Central memory CD4-positive, alpha-beta T cell (primary cell): ENCODE results near the gene DDX49.
"Not testable (repeated sequence)": the region's sequence is repeated elsewhere in the genome, so short reads cannot be mapped to it uniquely, and the experiment has no call there.

ENCODE experiments used
- DNase-seq: peaks from one replicate; pipeline ENCODE4 v3.0.0; 2022

The DDX49 gene

GRCh38 chr19:18895824-18896341 lies 23.6 kb upstream of the DDX49 start, which contains the start of gene CERS1:
TSS of gene CERS1 (minus strand) at chr19:18896158. CDS start at chr19:18896072, 86 bp downstream.
- DNase-seq, result no peak

DNA sequence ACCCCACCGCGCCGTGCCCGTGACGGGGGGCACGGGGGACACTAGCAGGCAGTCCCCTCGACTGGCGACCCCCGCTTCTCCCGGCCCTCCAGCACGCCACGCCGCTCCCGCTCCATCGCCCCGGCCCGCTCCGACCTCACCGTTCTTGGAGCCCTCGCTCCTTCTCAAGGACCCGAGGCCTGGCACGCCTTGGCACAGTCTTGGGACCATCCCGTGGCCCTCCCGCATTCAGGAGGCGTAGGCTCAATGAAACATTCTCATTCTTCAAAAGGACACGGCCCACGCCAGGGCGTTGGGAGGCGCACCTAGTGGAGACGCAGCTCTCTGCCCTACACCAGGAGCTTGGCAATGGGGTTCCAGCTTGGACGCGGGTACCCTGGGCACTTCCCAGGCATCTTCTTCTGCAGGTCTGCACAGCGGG lies 23.1 kb upstream of the DDX49 start:
- DNase-seq, result no peak

GRCh38 chr19:18897094-18898029 lies 22.2 kb upstream of the DDX49 start:
- no peak for DNase-seq

DNA sequence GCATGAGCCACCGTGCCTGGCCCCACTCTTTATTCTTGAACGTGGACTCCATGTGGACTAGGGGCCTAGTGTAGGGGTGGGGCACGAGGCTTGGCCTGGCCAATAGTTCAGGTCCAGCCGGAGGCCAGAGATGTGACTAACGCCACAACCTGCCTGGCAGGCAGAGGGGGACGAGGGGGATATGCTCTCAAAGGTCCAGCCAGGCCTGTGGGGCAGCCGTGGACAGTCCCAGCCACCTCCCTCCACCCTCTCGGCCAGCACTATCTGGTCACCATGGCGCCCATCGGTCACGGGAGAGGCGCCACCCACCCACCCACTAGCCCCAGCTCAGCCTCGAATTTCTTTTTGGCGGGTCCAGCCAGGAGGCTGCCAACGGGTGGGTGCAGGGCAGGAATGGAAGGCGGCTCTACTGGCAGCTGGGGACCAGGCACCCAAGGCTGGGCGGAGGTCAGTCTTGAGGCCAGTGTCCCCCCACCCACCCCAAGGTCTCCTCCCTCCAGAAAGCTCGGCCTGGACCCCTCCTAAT lies 21.4 kb upstream of the DDX49 start:
- DNase-seq, result no peak

DNA sequence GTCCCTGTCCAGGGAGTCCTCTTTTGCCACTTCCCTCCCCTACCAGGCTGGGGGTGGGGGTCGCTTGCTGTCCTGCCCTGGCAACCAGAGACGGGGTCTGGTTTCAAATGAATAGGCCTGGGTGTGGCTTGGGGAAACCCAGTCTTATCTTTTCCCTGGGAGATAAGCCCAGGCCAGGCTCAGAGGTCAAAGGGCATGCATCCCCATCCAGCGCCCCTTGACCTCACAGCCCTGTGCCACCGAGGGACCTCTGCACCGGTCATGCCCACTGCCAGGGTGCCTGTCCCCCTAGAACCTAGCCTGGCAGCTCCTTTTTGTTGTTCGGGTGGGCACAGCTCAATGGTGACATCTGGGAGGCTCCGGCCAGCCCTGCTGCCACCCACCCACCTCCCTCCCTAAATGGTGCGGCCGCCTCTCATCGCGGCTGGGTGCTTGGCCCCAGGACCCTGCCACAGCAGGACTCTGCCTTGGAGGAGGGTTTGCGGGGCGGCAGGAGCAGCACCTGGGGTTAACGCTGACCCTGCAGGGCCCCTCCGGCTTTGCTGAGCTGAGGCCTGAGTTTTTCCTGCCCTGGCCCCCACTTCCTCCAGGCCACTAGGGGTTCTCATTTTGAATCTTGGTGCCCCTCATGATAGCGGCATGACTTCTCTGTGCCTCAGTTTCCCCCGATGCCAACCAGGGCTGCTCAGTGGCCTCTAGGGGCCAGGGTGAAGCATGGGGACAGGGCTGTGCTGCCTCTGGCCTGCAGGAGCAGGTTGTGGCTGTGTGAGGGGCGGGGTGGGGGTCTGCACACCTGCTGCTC lies 20.7 kb upstream of the DDX49 start:
- DNase-seq, result no peak

GRCh38 chr19:18899624-18900560 lies 19.6 kb upstream of the DDX49 start:
- DNase-seq, result no peak

- DNase-seq, result no peak
Measured at GRCh38 chr19:18900700-18901481, 18.6 kb upstream of the DDX49 start.

DNA sequence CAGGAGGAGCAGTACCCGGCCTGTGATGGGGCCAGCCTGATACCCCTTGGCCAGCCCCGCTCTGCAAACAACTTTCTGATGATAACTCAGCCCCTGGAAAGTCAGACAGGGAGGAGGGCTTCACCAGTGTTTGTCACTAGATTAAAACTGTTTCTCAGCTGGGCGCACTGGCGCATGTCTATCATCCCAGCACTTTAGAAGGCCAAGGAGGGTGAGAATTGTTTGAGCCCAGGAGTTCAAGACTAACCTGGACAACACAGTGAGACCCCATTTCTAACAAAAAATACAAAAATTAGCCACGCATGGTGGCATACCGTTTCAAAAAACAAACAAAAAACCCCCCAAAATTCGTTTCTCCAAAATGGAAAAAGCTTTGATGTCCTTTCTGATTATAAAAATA lies 18.0 kb upstream of the DDX49 start:
- DNase-seq, result no peak

- DNase-seq, result not testable (repeated sequence)
Measured at GRCh38 chr19:18902519-18902918, 17.0 kb upstream of the DDX49 start.

DNA sequence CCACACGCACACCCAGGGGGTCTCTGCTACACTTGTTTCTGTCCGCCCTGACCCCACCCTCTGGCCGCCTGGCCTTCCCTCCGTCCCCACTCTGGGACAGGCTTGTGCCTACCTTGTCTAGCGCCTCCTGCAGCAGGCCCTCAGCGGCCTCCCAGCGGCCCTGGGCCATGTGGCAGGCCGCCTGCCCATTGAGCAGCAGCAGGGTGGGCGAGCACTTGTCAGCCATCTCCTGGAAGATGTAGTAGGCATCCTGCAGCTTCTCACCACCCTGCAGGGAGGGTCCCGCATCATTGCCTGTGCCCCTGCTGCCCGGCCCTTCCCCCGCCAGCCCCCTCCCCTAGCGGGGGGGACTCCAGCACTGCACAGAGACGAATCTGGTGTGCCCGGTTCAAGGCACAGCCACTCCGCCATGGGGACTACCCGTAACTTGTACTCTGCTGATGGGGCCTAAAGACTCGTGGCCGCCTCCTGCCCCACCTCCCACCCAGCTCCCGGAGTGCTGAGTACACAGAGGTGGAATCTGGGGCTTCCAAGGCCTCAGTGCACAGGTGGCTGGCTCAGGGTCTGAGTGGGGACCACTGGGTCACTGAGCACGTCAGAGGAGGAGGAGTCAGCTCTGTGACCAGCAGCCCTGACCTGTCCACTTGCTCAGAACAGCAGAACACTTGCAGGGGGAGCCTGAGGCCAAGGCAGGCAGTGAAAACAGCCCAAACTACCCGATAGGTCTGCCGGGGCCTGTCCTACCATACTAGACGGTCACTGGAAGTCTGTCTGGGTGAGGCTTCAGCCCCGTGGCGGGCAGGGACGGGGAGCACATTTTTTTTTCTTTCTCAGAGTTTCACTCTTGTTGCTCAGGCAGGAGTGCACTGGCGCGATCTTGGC lies 16.1 kb upstream of the DDX49 start:
- DNase-seq, result no peak

GRCh38 chr19:18904334-18905057 lies 15.0 kb upstream of the DDX49 start:
- no peak for DNase-seq

GRCh38 chr19:18905058-18905456 lies 14.5 kb upstream of the DDX49 start:
- no peak for DNase-seq

DNA sequence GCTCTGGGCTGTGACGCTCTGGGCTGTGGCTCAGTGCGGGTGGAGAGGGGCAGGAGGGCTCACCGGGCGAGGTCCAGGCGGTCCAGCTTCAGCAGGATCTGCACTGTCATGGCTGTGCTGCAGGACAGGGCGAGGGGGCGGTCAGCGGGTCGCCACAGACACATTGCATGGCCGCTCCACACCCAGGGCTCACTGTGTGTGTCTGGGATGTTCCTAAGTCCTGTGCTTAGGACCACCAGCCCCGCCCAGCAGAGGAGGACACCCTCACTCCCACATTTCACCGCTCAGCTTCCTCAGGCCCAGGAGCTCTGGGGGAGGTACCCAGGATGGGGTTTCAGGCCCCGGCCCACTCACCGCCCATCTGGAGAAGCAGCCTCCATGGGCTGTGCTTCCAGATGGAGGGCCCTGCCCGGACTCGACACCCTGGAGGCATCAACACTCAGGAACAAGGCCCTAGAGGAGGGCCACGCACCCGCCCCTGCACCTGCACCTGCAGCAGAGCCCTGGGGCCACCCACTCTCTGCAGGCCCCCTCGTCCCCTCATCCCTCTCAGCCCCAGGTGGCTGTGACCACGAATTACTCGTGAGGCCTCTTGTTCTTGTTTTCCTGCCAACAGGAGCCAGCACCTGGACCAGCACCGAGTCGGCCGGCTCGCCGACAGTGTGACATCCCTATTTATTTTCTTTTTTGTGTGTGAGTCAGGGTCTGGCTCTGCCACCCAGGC lies 13.8 kb upstream of the DDX49 start:
- no peak for DNase-seq

DNA sequence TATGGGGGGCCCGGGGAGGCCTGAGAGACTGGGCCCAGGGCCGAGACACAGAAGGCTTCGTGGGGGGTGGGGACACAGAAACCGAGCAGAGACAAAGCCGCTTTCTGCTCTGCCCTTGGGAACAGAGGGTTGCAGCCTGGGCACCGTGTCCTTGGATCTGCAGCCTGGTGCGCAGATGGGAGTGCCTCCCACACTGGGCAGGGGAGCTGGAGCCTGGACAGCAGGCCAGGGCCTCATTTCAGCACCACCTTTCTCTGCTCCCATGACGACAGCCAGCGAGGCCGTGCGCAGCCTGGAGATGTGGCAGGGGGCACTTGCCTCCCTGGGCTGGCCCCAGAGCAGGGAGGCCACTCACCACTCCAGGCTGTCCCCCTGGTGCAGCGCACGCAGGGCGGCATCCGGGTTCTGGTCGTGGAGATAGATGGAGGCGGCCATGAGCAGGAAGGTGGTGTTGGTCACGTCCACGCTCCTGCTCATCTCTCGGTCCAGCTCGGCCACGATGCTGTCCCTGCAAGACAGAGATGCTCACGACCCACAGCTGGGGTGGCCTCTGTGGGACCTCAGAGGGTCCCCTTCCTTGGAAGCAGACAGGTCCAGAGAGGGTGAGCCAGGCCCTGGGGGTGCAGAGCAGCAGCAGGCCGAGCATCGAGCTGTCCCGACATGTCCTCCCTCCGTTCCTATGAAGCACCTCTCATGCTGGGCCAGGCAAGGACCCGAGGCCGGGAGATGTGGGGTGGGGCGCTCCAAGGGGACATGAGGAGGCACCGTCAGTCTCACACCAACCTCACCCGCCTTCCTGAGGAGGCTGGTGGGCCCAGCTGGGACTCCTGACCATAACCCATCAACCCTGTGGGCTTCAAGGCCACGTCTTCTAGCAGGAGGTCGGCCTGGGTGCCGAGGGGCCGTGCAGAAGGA lies 12.7 kb upstream of the DDX49 start:
- DNase-seq, result no peak

DNA sequence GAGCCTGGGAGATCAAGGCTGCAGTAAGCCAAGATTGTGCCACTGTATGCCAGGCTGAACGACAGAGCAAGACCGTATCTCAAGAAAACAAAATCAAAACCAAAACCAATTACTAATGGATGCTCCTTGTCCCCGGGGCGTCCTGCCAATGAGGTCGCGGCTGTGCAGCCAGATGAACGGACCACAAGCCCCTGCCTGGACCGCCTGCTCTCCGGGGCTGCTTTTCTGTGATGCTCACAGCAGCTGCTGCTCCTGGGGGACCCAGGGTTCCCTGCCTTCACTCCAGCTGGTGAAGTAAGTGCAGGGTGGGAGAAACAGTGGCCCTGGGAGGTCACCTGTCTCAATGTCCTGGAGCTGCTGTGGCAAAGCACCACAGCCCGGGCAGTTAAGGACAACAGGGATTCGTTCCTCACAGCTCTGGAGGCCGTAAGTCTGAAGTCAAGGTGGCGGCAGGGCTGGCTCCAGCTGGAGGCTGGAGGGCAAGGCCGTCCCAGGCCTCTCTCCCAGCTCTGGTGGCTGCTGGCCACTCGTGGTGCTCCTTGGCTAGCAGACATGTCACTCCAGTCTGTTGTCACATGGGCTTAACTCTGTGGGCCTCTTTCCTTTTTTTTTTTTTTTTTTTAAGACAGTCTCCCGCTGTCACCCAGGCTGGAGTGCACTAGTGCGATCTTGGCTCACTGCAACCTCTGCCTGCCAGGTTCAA lies 10.4 kb upstream of the DDX49 start:
- DNase-seq, result no peak

DNA sequence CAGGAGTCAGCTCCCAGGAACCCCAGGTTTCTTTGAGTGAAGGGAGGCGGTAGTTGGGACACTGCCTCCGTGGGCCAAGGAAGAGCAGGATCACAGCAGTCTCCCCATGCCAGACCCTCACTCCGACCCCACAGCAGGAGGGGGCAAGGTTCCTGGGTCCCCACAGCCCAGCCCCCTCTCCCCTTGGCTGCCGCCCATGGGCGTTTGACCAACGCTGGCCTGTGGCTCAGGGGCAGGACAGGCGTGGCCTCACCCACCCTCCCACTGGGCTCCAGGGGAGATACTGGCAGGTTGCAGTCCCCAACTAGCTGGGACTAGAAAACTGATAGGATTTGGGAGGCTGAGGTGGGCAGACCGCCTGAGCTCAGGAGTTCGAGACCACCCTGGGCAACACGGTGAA lies 9.5 kb upstream of the DDX49 start:
- DNase-seq, result no peak
